Muscle layer of duodenum (tissue), 2 donors: Measurements from ENCODE around the gene RBM19.

Experiments used
- H3K27ac ChIP-seq: one replicate; pipeline ENCODE4 v1.7.0; 2013; ENCODE audit warnings: mild to moderate bottlenecking, low read length
- H3K27me3 ChIP-seq: one replicate; pipeline ENCODE4 v1.7.0; 2013; ENCODE audit warnings: low read depth, mild to moderate bottlenecking, control low read depth, low read length
- H3K36me3 ChIP-seq, 2 donors: one replicate each; pipeline ENCODE4 v1.7.0; 2013; ENCODE audit warnings: low read length in 2 of 2, control low read depth in 1 of 2, mild to moderate bottlenecking in 1 of 2; ENCODE audit not compliant: insufficient read depth in 2 of 2, control insufficient read depth in 1 of 2
- H3K4me1 ChIP-seq, 2 donors: one replicate each; pipeline ENCODE4 v1.7.0; 2013; ENCODE audit warnings: low read length in 2 of 2, mild to moderate bottlenecking in 2 of 2, control low read depth in 1 of 2, moderate library complexity in 1 of 2; ENCODE audit not compliant: insufficient read depth in 2 of 2, control insufficient read depth in 1 of 2
- H3K4me3 ChIP-seq, 2 donors: one replicate each; pipeline ENCODE4 v1.7.0; 2013; ENCODE audit warnings: low read length in 2 of 2, low read depth in 1 of 2, mild to moderate bottlenecking in 1 of 2
- H3K9me3 ChIP-seq, 2 donors: one replicate each; pipeline ENCODE4 v1.7.0; 2013; ENCODE audit warnings: low read length in 2 of 2, control low read depth in 1 of 2, mild to moderate bottlenecking in 1 of 2; ENCODE audit not compliant: control insufficient read depth in 1 of 2
- donor health status: healthy.

RBM19 gene

DNA sequence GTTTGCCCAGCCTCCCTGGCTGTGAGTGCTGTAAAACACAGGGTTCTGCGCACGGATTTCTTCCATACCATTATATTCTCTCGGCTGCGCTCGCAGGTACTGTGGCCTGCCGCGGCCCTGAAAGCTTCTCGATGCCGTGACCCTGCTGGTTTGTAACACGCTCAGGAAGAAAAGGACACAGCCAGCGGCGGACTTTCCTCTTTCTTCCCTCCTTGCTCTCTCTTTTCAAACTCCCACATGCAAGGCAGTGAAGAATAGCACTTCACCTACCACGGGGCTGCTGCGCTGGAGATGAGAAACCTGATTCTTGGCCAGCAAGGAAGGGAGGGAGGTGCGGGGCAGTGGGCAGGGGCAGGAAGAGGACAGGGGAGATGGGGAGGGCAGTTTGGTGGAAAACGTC lies 130.2 kb downstream of the RBM19 start:
- no peaks in the 10 kb centered on the region for H3K27me3 ChIP-seq
- no peaks in the 10 kb centered on the region for H3K36me3 ChIP-seq
- no peak overlapping the region for H3K27ac ChIP-seq
- no peak overlapping the region for H3K4me3 ChIP-seq
- no peaks in the 10 kb centered on the region for H3K4me1 ChIP-seq
- H3K9me3 ChIP-seq = no peaks in the 10 kb centered on the region

- Histone ChIP-seq H3K4me3 (no peak overlapping the region), H3K27me3 (no peaks in the 10 kb centered on the region), H3K36me3 (no peaks in the 10 kb centered on the region), H3K9me3 (no peaks in the 10 kb centered on the region), H3K27ac (no peak overlapping the region), H3K4me1 (no peaks in the 10 kb centered on the region)
Observed at GRCh38 chr12:113835433-113835832, 130.7 kb downstream of the RBM19 start.

GRCh38 chr12:113833422-113833821 lies 132.7 kb downstream of the RBM19 start:
- H3K4me3 ChIP-seq = no peak overlapping the region
- no peaks in the 10 kb centered on the region for H3K27me3 ChIP-seq
- no peaks in the 10 kb centered on the region for H3K9me3 ChIP-seq
- no peak overlapping the region for H3K27ac ChIP-seq
- no peaks in the 10 kb centered on the region for H3K4me1 ChIP-seq
- no peaks in the 10 kb centered on the region for H3K36me3 ChIP-seq

GRCh38 chr12:113831476-113831875 lies 134.6 kb downstream of the RBM19 start:
- Histone ChIP-seq H3K4me3 (no peak overlapping the region), H3K36me3 (no peaks in the 10 kb centered on the region), H3K4me1 (no peaks in the 10 kb centered on the region), H3K27ac (no peak overlapping the region), H3K9me3 (no peaks in the 10 kb centered on the region), H3K27me3 (no peaks in the 10 kb centered on the region)

GRCh38 chr12:113831016-113831415 lies 135.1 kb downstream of the RBM19 start:
- no peaks in the 10 kb centered on the region for H3K27me3 ChIP-seq

DNA sequence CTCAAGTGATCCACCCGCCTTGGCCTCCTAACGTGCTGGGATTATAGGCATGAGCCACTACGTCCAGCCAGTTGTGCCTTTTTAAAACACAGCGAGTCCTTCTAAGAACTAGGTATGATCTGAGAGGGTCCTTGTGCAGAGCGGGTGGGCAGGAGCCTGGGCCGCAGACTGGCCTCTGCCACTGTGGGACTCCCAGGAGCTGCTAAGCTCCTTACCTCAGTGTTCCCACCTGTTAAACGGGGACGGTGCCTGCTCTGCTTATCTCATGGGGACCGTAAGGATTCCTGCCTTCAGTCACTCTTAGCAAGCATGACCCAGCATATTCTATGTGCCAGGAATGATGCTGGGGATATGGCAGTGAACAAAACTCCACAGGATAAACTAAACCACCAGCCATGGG lies 136.9 kb downstream of the RBM19 start:
- Histone ChIP-seq H3K4me1 (no peaks in the 10 kb centered on the region), H3K36me3 (no peaks in the 10 kb centered on the region), H3K27ac (no peak overlapping the region), H3K27me3 (no peaks in the 10 kb centered on the region), H3K9me3 (no peaks in the 10 kb centered on the region), H3K4me3 (no peak overlapping the region)

More at GRCh38 chr12:113831016-113831415, 135.1 kb downstream of the RBM19 start:
- Histone ChIP-seq H3K36me3 (no peaks in the 10 kb centered on the region), H3K4me3 (no peak overlapping the region), H3K4me1 (no peaks in the 10 kb centered on the region), H3K9me3 (no peaks in the 10 kb centered on the region), H3K27ac (no peak overlapping the region)

DNA sequence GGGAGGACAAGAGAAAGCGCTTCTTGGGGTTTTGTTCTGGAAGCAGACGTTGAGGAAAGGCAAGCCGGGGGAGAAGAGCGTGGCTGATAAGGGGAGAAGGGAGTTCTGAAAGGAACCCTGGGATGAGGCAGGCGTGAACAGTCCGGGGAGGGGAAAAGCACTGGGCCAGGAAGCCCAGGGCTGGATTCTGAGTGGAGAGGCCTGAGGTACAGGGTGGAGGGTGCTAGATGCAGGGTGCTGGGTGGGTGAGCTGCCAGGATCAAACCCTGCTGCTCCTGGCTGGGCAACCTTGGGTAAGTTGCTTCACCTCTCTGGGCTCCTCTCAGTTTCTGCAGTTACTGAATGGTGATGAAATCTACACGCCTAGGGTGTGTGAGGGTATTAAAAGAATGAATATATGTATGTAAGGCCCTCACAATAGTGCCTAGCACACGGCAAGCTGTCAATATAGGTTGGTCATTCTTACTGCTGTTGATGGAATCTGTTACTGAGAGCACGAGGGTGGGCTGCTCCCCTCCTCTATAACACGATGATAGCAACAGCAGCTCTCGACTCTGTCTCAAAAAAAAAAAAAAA lies 138.5 kb downstream of the RBM19 start:
- no peaks in the 10 kb centered on the region for H3K4me1 ChIP-seq
- H3K4me3 ChIP-seq = no peak overlapping the region
- H3K27me3 ChIP-seq = no peaks in the 10 kb centered on the region
- H3K36me3 ChIP-seq = no peaks in the 10 kb centered on the region
- H3K9me3 ChIP-seq = no peaks in the 10 kb centered on the region
- H3K27ac ChIP-seq = no peak overlapping the region

DNA sequence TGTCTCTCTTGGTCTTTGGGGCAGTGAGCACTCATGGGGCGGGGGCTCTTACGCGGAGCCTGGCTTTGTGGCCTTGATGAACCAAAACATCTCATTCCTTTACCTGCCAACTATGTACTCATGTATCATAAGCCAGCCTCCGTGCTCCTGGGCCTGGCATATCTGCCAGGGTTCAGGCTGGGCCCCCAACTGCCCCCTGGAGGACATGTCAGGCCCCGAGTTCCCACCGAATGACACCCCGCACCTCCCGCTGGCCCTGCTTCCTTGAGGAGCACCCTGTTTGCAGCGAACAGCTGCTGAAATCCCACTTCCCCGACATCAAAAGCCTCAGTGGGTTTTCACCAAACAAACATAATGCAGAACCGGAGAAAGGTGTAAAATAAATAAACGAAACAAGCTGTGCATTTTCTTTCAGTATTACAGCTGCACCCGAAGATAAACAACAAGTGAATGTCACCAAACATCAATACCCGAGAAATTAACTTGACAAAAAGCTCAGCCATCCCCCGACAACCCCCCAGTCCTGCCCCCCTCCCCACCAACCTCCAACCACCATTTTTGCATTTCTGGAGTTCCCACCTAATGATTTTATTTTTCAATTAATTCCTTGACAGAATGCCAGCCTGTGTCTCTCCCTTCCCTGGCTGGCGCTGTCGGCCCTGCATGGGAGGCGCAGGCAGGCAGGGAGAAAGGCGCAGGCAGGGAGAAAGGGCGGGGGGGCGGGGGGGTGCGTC lies 139.2 kb downstream of the RBM19 start:
- Histone ChIP-seq H3K36me3 (peaks cover 2 to 5% of the 10 kb centered on the region in 2 donors), H3K4me3 (no peak overlapping the region), H3K27ac (no peak overlapping the region), H3K4me1 (no peaks in the 10 kb centered on the region), H3K27me3 (no peaks in the 10 kb centered on the region), H3K9me3 (no peaks in the 10 kb centered on the region)

GRCh38 chr12:113825705-113826104 lies 140.4 kb downstream of the RBM19 start:
- Histone ChIP-seq H3K27me3 (no peaks in the 10 kb centered on the region), H3K36me3 (peaks cover 8 to 14% of the 10 kb centered on the region in 2 donors), H3K4me3 (no peak overlapping the region), H3K4me1 (no peaks in the 10 kb centered on the region), H3K27ac (no peak overlapping the region), H3K9me3 (no peaks in the 10 kb centered on the region)

DNA sequence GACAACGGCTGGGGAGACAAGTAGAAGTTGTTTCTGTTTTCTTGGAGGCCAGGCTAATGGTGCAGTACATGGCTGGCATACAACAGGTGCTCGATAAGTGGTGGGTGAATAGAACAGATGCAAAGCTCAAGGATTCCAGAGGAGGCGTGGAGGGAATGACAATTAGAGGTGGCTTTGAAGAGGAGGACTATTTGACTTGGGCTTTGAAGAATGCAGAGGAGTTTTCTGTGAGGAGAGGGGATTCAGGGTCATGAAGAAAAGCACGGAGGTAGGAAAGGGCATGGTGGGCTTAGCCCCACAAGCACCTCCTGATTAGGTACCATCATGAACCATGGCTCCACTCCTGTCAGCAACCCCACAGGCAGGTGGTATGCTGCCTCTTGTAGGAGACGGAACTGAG lies 142.3 kb downstream of the RBM19 start:
- peaks cover 8 to 16% of the 10 kb centered on the region in 2 donors for H3K36me3 ChIP-seq

GRCh38 chr12:113823016-113823415 lies 143.1 kb downstream of the RBM19 start:
- Histone ChIP-seq H3K36me3 (peaks cover 8 to 16% of the 10 kb centered on the region in 2 donors), H3K27me3 (no peaks in the 10 kb centered on the region), H3K9me3 (no peaks in the 10 kb centered on the region), H3K27ac (no peak overlapping the region), H3K4me3 (no peak overlapping the region), H3K4me1 (no peaks in the 10 kb centered on the region)

More for the DNA sequence above, 142.3 kb downstream of the RBM19 start:
- H3K27ac ChIP-seq = no peak overlapping the region
- no peaks in the 10 kb centered on the region for H3K9me3 ChIP-seq
- H3K4me3 ChIP-seq = no peak overlapping the region
- no peaks in the 10 kb centered on the region for H3K4me1 ChIP-seq
- no peaks in the 10 kb centered on the region for H3K27me3 ChIP-seq

DNA sequence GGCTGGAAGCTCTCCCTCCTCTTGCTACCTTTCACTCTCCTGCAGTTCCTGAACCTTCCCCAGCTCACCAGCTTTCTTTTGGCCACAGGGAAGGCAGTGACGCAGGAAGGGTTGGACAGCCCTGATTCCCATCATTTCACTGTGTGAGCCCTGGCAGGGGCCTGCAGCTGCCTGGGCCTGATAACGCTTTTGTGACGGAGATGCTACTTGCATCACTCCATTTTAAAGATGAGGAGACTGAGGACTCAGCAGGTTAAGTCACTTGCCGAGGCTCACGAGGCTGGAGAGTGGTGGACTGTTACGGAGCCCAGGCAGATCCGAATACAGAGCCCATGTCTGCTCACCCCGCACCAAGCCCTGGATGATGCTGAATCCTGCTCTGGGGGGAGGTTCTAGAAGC lies 145.3 kb downstream of the RBM19 start:
- no peaks in the 10 kb centered on the region for H3K9me3 ChIP-seq
- peaks cover 8 to 32% of the 10 kb centered on the region in 2 donors for H3K36me3 ChIP-seq
- no peaks in the 10 kb centered on the region for H3K4me1 ChIP-seq
- no peak overlapping the region for H3K4me3 ChIP-seq
- no peak overlapping the region for H3K27ac ChIP-seq
- H3K27me3 ChIP-seq = no peaks in the 10 kb centered on the region
